ENCODE data around the gene HMX2. TPM values are rescaled to one million over a fixed set of nuclear protein-coding genes. Genes with fewer than 3 reads are reported as not detected.

HMX2 gene
- total RNA-seq, 2 donors from 2014 or later: not detected

GRCh38 chr10:123143825-123144168 lies 4.1 kb upstream of the HMX2 start:
- Histone ChIP-seq H3K27ac (ENCODE audit: low read depth, low read length) (no peak overlapping the region), H3K9me3 (ENCODE audit: control insufficient read depth, low read length) (no peaks in the 10 kb centered on the region), H3K9ac (ENCODE audit: extremely low read depth, low read length, poor library complexity, severe bottlenecking) (no peak overlapping the region), H3K4me1 (ENCODE audit: control insufficient read depth, insufficient read depth, low read length) (peaks cover 8% of the 10 kb centered on the region), H3K27me3 (ENCODE audit: control insufficient read depth, insufficient read depth, low read length, poor library complexity, severe bottlenecking) (peaks cover 100% of the 10 kb centered on the region), H3K4me3 (ENCODE audit: low read length) (no peak overlapping the region), H3K36me3 (ENCODE audit: control insufficient read depth, insufficient read depth, low read length) (no peaks in the 10 kb centered on the region)
- no peaks in the 10 kb centered on the region for H3K9me3 Mint-ChIP-seq
- no peak for TF ChIP-seq CTCF (conservative IDR thresholded peaks at IDR 0.05)
- peaks cover 22% of the 10 kb centered on the region for H3K4me1 Mint-ChIP-seq
- H3K27me3 Mint-ChIP-seq (ENCODE audit: insufficient read depth): peaks cover 99% of the 10 kb centered on the region
- WGBS, 2 experiments (ENCODE audit: insufficient coverage in 1 of 2, insufficient read length in 1 of 2): 3 to 5% methylated on average over 9 to 10 of the region's 10 CpGs
- no peak overlapping the region for H3K4me3 Mint-ChIP-seq
- no peak overlapping the region for H3K27ac Mint-ChIP-seq
- no peaks in the 10 kb centered on the region for H3K36me3 Mint-ChIP-seq (ENCODE audit: low read depth)
- DNase-seq: no peak

- Mint-ChIP-seq H3K27ac (no peak overlapping the region), H3K4me3 (no peak overlapping the region), H3K36me3 (ENCODE audit: low read depth) (no peaks in the 10 kb centered on the region), H3K9me3 (no peaks in the 10 kb centered on the region), H3K27me3 (ENCODE audit: insufficient read depth) (peaks cover 98% of the 10 kb centered on the region), H3K4me1 (peaks cover 18% of the 10 kb centered on the region)
- Histone ChIP-seq H3K9ac (ENCODE audit: extremely low read depth, low read length, poor library complexity, severe bottlenecking) (no peak overlapping the region), H3K27ac (ENCODE audit: low read depth, low read length) (no peak overlapping the region), H3K4me1 (ENCODE audit: control insufficient read depth, insufficient read depth, low read length) (no peaks in the 10 kb centered on the region), H3K36me3 (ENCODE audit: control insufficient read depth, insufficient read depth, low read length) (no peaks in the 10 kb centered on the region), H3K27me3 (ENCODE audit: control insufficient read depth, insufficient read depth, low read length, poor library complexity, severe bottlenecking) (peaks cover 100% of the 10 kb centered on the region), H3K4me3 (ENCODE audit: low read length) (no peak overlapping the region), H3K9me3 (ENCODE audit: control insufficient read depth, low read length) (no peaks in the 10 kb centered on the region)
- TF ChIP-seq CTCF (conservative IDR thresholded peaks at IDR 0.05): peak; percentile 53
- DNase-seq: peak; percentile 77
- 2 to 4% methylated on average over 13 to 29 of the region's 29 CpGs for WGBS, 2 experiments (ENCODE audit: insufficient coverage in 1 of 2, insufficient read length in 1 of 2)
Measured at GRCh38 chr10:123144697-123145541, 3.0 kb upstream of the HMX2 start.

DNA sequence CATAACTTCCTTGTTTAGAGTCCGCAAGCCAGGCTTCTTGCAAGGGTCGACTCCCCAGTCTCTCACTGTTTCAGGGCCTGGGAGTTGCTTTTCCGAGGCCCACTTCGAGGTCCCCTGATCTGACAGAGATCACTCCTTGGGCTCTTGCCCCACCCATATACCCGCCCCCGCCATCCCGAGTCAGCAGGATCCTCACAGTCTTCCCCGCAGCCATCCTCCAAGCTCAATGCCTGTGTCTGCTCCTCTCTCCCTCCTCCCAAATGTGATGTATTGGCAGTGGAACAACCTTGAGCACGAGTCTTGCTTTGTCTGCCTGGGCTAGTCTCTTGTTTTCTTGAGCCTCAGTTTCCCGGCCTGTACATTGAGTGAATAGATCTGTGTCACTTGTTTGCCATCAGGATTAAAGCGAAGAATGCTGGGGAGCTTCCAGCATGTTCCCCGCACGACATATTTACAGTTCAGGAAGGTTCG lies 2.4 kb upstream of the HMX2 start:
- no peaks in the 10 kb centered on the region for H3K36me3 Mint-ChIP-seq (ENCODE audit: low read depth)
- no peaks in the 10 kb centered on the region for H3K9me3 ChIP-seq (ENCODE audit: control insufficient read depth, low read length)
- peaks cover 98% of the 10 kb centered on the region for H3K27me3 Mint-ChIP-seq (ENCODE audit: insufficient read depth)
- peaks cover 19% of the 10 kb centered on the region for H3K4me1 Mint-ChIP-seq
- no peak overlapping the region for H3K27ac ChIP-seq (ENCODE audit: low read depth, low read length)
- H3K27ac Mint-ChIP-seq: no peak overlapping the region
- no peak overlapping the region for H3K4me3 Mint-ChIP-seq
- no peaks in the 10 kb centered on the region for H3K9me3 Mint-ChIP-seq
- H3K4me1 ChIP-seq (ENCODE audit: control insufficient read depth, insufficient read depth, low read length): no peaks in the 10 kb centered on the region
- WGBS, 2 experiments (ENCODE audit: insufficient coverage in 1 of 2, insufficient read length in 1 of 2): 1 to 5% methylated on average over 8 to 14 of the region's 14 CpGs
- H3K36me3 ChIP-seq (ENCODE audit: control insufficient read depth, insufficient read depth, low read length): no peaks in the 10 kb centered on the region
- DNase-seq: peak; percentile 59
- H3K4me3 ChIP-seq (ENCODE audit: low read length): no peak overlapping the region
- TF ChIP-seq CTCF (conservative IDR thresholded peaks at IDR 0.05): no peak
- peaks cover 100% of the 10 kb centered on the region for H3K27me3 ChIP-seq (ENCODE audit: control insufficient read depth, insufficient read depth, low read length, poor library complexity, severe bottlenecking)
- H3K9ac ChIP-seq (ENCODE audit: extremely low read depth, low read length, poor library complexity, severe bottlenecking): no peak overlapping the region

Measured in endodermal cell (in vitro differentiated cells).